ENCODE results near the gene ZNF438.

Gene ZNF438

DNA sequence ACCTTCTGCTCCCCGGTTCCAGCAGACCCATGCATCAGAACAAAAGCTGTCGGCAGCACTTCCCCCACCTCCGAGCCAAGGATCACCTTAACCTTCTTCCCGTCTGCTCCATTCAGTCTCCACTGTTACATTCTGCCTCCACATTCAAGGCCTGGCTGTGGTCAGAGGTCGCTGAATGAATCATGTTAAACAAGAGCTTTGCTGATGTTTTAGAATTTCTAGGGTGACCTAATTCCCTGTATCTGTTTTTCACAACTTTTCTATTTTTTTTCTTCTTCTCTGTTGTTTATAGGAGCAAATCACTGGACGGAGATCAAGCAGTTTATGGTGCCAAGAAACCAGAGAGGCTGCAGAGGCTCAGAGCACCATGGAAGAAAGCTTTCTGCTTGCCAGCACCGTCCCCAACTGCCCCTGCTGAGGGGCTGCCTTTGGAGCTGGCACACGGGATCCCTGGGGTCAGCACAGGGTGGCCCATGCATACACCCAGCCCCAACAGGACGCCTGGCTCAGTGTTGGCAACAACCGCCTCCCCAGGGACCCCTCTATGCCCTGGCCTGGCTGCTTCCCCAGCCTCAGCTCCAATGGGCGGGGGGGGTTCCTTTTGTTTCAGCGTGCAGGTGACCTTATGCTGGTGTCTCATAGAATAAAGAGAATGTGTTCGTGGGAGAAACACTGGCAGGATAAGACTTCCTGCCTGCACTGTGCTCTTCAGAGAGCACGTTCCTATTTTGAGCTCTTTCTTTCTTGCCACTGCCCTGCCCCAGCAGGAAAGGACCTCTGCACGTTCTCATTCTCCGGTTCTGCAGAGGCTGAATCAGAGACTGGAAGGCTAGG is 219.4 kb downstream of the ZNF438 start:
- H3K4me1 ChIP-seq (ENCODE audit: control insufficient read depth in 5 of 5, insufficient read depth in 5 of 5, low read length in 5 of 5): peaks cover 7 to 43% (median 35%) of the 10 kb centered on the region in 5 donors
- peak overlapping the region; percentile 7 to 48 (median 16) for H3K4me3 ChIP-seq (ENCODE audit: low read depth in 1 of 5, low read length in 5 of 5)
- H3K36me3 ChIP-seq (ENCODE audit: control insufficient read depth in 5 of 5, insufficient read depth in 5 of 5, low read length in 5 of 5): no peaks in the 10 kb centered on the region
- peak overlapping the region in 3 of 5 donors; percentile 8 to 19 (median 18) for H3K9ac ChIP-seq (ENCODE audit: low read length in 5 of 5)
- no peaks in the 10 kb centered on the region for H3K9me3 ChIP-seq (ENCODE audit: control insufficient read depth in 5 of 5, low read length in 5 of 5)
- H3K27ac ChIP-seq (ENCODE audit: low read depth, low read length): peak overlapping the region; percentile 55
- H3K27me3 ChIP-seq (ENCODE audit: control insufficient read depth in 5 of 5, insufficient read depth in 4 of 5, low read length in 5 of 5): no peaks in the 10 kb centered on the region

DNA sequence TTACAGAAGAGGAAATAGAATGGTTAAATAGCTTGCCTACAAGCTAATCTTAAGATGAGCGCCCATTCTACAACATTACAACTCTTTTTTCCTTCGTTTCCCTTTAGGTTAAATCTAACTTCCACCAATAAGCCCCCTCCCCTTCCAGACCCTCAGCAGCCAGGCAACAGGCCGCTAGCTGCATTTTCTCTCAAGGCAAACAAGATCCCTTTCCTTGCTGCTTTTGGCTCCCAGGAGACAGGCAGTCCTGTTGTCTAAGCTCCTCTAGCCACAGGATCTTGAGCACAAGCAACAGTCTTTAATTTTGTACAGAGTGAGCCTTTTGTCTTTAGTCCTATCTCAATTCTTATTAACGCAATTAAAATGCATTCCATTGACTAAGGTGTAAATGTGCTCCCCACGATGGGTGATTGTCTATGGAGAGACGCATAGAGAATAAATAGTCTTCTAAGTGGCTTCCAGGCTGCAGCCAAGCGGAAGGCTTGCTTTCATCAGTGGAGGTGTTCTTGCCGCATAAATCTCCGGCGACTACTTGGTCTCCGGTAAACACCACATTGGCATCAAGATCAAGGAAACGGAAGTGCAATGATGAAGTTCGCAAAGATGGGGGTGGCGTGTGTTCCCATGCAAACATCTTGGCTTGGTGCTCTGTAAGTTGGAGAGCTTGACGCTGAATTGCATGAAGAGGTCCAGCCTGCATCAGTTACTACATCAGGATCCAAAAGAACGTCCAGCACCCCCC is 220.2 kb downstream of the ZNF438 start:
- no peaks in the 10 kb centered on the region for H3K9me3 ChIP-seq (ENCODE audit: control insufficient read depth in 5 of 5, low read length in 5 of 5)
- no peaks in the 10 kb centered on the region for H3K36me3 ChIP-seq (ENCODE audit: control insufficient read depth in 5 of 5, insufficient read depth in 5 of 5, low read length in 5 of 5)
- peak overlapping the region in 1 of 5 donors; percentile 19 for H3K9ac ChIP-seq (ENCODE audit: low read length in 5 of 5)
- H3K27ac ChIP-seq (ENCODE audit: low read depth, low read length): peak overlapping the region; percentile 55
- H3K27me3 ChIP-seq (ENCODE audit: control insufficient read depth in 5 of 5, insufficient read depth in 4 of 5, low read length in 5 of 5): no peaks in the 10 kb centered on the region
- peak overlapping the region in 4 of 5 donors; percentile 10 to 48 (median 22) for H3K4me3 ChIP-seq (ENCODE audit: low read depth in 1 of 5, low read length in 5 of 5)
- peaks cover 9 to 43% (median 35%) of the 10 kb centered on the region in 5 donors for H3K4me1 ChIP-seq (ENCODE audit: control insufficient read depth in 5 of 5, insufficient read depth in 5 of 5, low read length in 5 of 5)

GRCh38 chr10:30810416-30810815 is 221.2 kb downstream of the ZNF438 start:
- H3K4me3 ChIP-seq (ENCODE audit: low read depth in 1 of 5, low read length in 5 of 5): no peak overlapping the region
- H3K9me3 ChIP-seq (ENCODE audit: control insufficient read depth in 5 of 5, low read length in 5 of 5): no peaks in the 10 kb centered on the region
- H3K36me3 ChIP-seq (ENCODE audit: control insufficient read depth in 5 of 5, insufficient read depth in 5 of 5, low read length in 5 of 5): no peaks in the 10 kb centered on the region
- H3K27ac ChIP-seq (ENCODE audit: low read depth, low read length): no peak overlapping the region
- H3K4me1 ChIP-seq (ENCODE audit: control insufficient read depth in 5 of 5, insufficient read depth in 5 of 5, low read length in 5 of 5): peaks cover 9 to 43% (median 35%) of the 10 kb centered on the region in 5 donors
- H3K9ac ChIP-seq (ENCODE audit: low read length in 5 of 5): no peak overlapping the region
- no peaks in the 10 kb centered on the region for H3K27me3 ChIP-seq (ENCODE audit: control insufficient read depth in 5 of 5, insufficient read depth in 4 of 5, low read length in 5 of 5)

DNA sequence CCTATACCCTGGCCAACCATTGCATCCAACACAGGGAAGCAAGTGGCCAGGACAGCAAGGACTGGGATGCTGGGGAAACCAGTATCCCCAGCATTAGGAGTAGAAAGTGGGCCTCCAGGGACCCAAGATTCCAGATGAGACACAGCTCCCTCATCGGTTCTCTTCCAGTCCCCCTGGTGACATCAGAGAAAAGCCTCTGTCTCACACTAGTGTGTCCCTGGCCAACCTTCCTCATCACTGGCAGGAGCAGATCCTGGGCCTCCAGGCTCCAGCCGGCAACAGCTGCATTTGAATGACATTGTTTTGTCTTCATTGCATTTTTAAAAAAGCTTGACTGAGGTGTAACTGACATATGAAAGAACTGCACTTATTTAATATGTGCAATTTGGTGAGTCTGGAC is 224.8 kb downstream of the ZNF438 start:
- H3K27ac ChIP-seq (ENCODE audit: low read depth, low read length): no peak overlapping the region

GRCh38 chr10:30805061-30805460 is 226.6 kb downstream of the ZNF438 start:
- peaks cover 5 to 22% (median 19%) of the 10 kb centered on the region in 5 donors for H3K4me1 ChIP-seq (ENCODE audit: control insufficient read depth in 5 of 5, insufficient read depth in 5 of 5, low read length in 5 of 5)
- H3K36me3 ChIP-seq (ENCODE audit: control insufficient read depth in 5 of 5, insufficient read depth in 5 of 5, low read length in 5 of 5): no peaks in the 10 kb centered on the region
- H3K27ac ChIP-seq (ENCODE audit: low read depth, low read length): peak overlapping the region; percentile 14
- H3K4me3 ChIP-seq (ENCODE audit: low read depth in 1 of 5, low read length in 5 of 5): no peak overlapping the region
- H3K9ac ChIP-seq (ENCODE audit: low read length in 5 of 5): no peak overlapping the region
- H3K9me3 ChIP-seq (ENCODE audit: control insufficient read depth in 5 of 5, low read length in 5 of 5): no peaks in the 10 kb centered on the region
- no peaks in the 10 kb centered on the region for H3K27me3 ChIP-seq (ENCODE audit: control insufficient read depth in 5 of 5, insufficient read depth in 4 of 5, low read length in 5 of 5)

More for the DNA sequence above, 224.8 kb downstream of the ZNF438 start:
- H3K4me3 ChIP-seq (ENCODE audit: low read depth in 1 of 5, low read length in 5 of 5): no peak overlapping the region
- no peaks in the 10 kb centered on the region for H3K27me3 ChIP-seq (ENCODE audit: control insufficient read depth in 5 of 5, insufficient read depth in 4 of 5, low read length in 5 of 5)
- no peaks in the 10 kb centered on the region for H3K9me3 ChIP-seq (ENCODE audit: control insufficient read depth in 5 of 5, low read length in 5 of 5)
- H3K9ac ChIP-seq (ENCODE audit: low read length in 5 of 5): no peak overlapping the region
- no peaks in the 10 kb centered on the region for H3K36me3 ChIP-seq (ENCODE audit: control insufficient read depth in 5 of 5, insufficient read depth in 5 of 5, low read length in 5 of 5)
- peaks cover 7 to 36% (median 35%) of the 10 kb centered on the region in 5 donors for H3K4me1 ChIP-seq (ENCODE audit: control insufficient read depth in 5 of 5, insufficient read depth in 5 of 5, low read length in 5 of 5)

DNA sequence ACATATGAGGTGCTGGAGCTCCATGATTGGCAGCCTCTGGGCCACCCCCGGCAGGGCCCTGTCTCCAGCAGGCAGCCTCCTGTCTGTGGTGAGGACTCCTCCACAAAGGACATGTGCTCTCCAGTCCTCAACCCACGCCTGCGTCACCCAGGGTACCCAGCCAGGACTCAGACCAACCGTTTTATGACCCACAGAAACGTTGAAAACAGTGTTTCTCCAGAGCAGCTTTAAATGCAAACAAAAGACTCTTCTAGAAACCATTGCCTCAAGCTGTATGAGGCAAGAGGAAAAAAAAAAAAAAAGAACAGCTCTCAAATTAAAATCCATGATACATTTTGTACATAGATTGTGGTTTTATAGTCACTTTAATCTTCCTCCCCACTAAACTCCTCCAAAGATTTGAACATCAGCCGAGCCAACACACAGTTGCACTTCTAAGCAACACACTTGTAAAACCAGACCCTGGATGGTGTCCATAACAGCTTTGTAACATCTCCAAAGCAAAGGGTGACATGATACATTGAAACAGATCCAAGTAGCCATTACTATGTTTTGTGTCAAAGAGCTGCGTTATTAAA is 227.1 kb downstream of the ZNF438 start:
- no peak overlapping the region for H3K9ac ChIP-seq (ENCODE audit: low read length in 5 of 5)
- H3K9me3 ChIP-seq (ENCODE audit: control insufficient read depth in 5 of 5, low read length in 5 of 5): no peaks in the 10 kb centered on the region
- H3K4me1 ChIP-seq (ENCODE audit: control insufficient read depth in 5 of 5, insufficient read depth in 5 of 5, low read length in 5 of 5): peaks cover 5 to 22% (median 19%) of the 10 kb centered on the region in 5 donors
- H3K27me3 ChIP-seq (ENCODE audit: control insufficient read depth in 5 of 5, insufficient read depth in 4 of 5, low read length in 5 of 5): no peaks in the 10 kb centered on the region
- no peak overlapping the region for H3K4me3 ChIP-seq (ENCODE audit: low read depth in 1 of 5, low read length in 5 of 5)
- peak overlapping the region; percentile 14 for H3K27ac ChIP-seq (ENCODE audit: low read depth, low read length)
- no peaks in the 10 kb centered on the region for H3K36me3 ChIP-seq (ENCODE audit: control insufficient read depth in 5 of 5, insufficient read depth in 5 of 5, low read length in 5 of 5)

- Histone ChIP-seq H3K27ac (ENCODE audit: low read depth, low read length) (no peak overlapping the region), H3K9ac (ENCODE audit: low read length in 5 of 5) (no peak overlapping the region), H3K4me3 (ENCODE audit: low read depth in 1 of 5, low read length in 5 of 5) (peak overlapping the region in 1 of 5 donors; percentile 0)
Observed at GRCh38 chr10:30803892-30804322, 227.8 kb downstream of the ZNF438 start.

GRCh38 chr10:30803058-30803457 is 228.6 kb downstream of the ZNF438 start:
- Histone ChIP-seq H3K27ac (ENCODE audit: low read depth, low read length) (no peak overlapping the region), H3K4me1 (ENCODE audit: control insufficient read depth in 5 of 5, insufficient read depth in 5 of 5, low read length in 5 of 5) (peaks cover 5 to 22% (median 19%) of the 10 kb centered on the region in 5 donors), H3K9ac (ENCODE audit: low read length in 5 of 5) (no peak overlapping the region), H3K9me3 (ENCODE audit: control insufficient read depth in 5 of 5, low read length in 5 of 5) (no peaks in the 10 kb centered on the region), H3K4me3 (ENCODE audit: low read depth in 1 of 5, low read length in 5 of 5) (no peak overlapping the region), H3K36me3 (ENCODE audit: control insufficient read depth in 5 of 5, insufficient read depth in 5 of 5, low read length in 5 of 5) (no peaks in the 10 kb centered on the region), H3K27me3 (ENCODE audit: control insufficient read depth in 5 of 5, insufficient read depth in 4 of 5, low read length in 5 of 5) (no peaks in the 10 kb centered on the region)

More at GRCh38 chr10:30803892-30804322, 227.8 kb downstream of the ZNF438 start:
- Histone ChIP-seq H3K9me3 (ENCODE audit: control insufficient read depth in 5 of 5, low read length in 5 of 5) (no peaks in the 10 kb centered on the region), H3K27me3 (ENCODE audit: control insufficient read depth in 5 of 5, insufficient read depth in 4 of 5, low read length in 5 of 5) (no peaks in the 10 kb centered on the region), H3K36me3 (ENCODE audit: control insufficient read depth in 5 of 5, insufficient read depth in 5 of 5, low read length in 5 of 5) (no peaks in the 10 kb centered on the region), H3K4me1 (ENCODE audit: control insufficient read depth in 5 of 5, insufficient read depth in 5 of 5, low read length in 5 of 5) (peaks cover 5 to 22% (median 19%) of the 10 kb centered on the region in 5 donors)

DNA sequence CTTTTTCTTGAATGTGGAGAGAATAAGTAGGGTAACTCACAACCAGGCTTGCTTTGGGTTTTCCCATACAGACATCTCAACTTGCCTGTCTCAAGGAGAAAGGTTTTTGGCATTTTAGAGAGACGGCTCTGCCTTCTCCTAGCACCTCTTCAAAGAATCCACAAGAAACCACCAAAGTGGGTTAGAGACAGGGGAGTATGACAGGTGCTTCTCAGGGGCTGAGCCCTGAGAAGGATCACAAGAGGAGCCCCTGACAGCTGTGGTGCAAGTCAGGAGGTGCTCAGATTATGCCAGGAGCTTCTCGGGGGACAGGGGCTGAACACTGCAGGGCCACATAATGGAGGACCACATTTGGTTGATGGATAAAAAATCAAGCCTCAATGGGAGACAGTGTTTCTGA is 231.3 kb downstream of the ZNF438 start:
- H3K27ac ChIP-seq (ENCODE audit: low read depth, low read length): no peak overlapping the region
- H3K9me3 ChIP-seq (ENCODE audit: control insufficient read depth in 5 of 5, low read length in 5 of 5): no peaks in the 10 kb centered on the region
- no peak overlapping the region for H3K9ac ChIP-seq (ENCODE audit: low read length in 5 of 5)
- peaks cover 3 to 22% (median 19%) of the 10 kb centered on the region in 5 donors for H3K4me1 ChIP-seq (ENCODE audit: control insufficient read depth in 5 of 5, insufficient read depth in 5 of 5, low read length in 5 of 5)
- H3K27me3 ChIP-seq (ENCODE audit: control insufficient read depth in 5 of 5, insufficient read depth in 4 of 5, low read length in 5 of 5): no peaks in the 10 kb centered on the region
- no peaks in the 10 kb centered on the region for H3K36me3 ChIP-seq (ENCODE audit: control insufficient read depth in 5 of 5, insufficient read depth in 5 of 5, low read length in 5 of 5)
- no peak overlapping the region for H3K4me3 ChIP-seq (ENCODE audit: low read depth in 1 of 5, low read length in 5 of 5)

Measured in subcutaneous abdominal adipose tissue (tissue), 5 donors.